GM21737 (cell line): ENCODE measurements around the gene KAT7.
"Not testable (repeated sequence)": the region's sequence is repeated elsewhere in the genome, so short reads cannot be mapped to it uniquely, and the experiment has no call there.

Source experiments
- ATAC-seq: cut with Tn5 transposase; IDR thresholded peaks from one replicate; pipeline ENCODE4 v1.9.1; 2021; ENCODE audit warnings: mild to moderate bottlenecking, moderate library complexity; ENCODE audit not compliant: unreplicated experiment

KAT7 gene

GRCh38 chr17:49788478-49789242 lies at the start of gene KAT7:
KAT7 (plus strand) TSS chr17:49788681; CDS start chr17:49788835, 154 bp downstream.
- peak; percentile 90 for ATAC-seq

GRCh38 chr17:49739641-49740271 lies 48.7 kb upstream of the KAT7 start:
- no peak for ATAC-seq

- no peak for ATAC-seq
Measured at GRCh38 chr17:49741009-49741691, 47.3 kb upstream of the KAT7 start.

GRCh38 chr17:49741692-49742076 lies 46.8 kb upstream of the KAT7 start:
- ATAC-seq: no peak

- no peak for ATAC-seq
Measured at GRCh38 chr17:49742166-49742638, 46.3 kb upstream of the KAT7 start.

- no peak for ATAC-seq
Measured at GRCh38 chr17:49745175-49746139, 43.0 kb upstream of the KAT7 start.

GRCh38 chr17:49746791-49747490 lies 41.5 kb upstream of the KAT7 start:
- peak; percentile 41 for ATAC-seq

GRCh38 chr17:49747632-49748031 lies 40.8 kb upstream of the KAT7 start:
- no peak for ATAC-seq

GRCh38 chr17:49748223-49748622 lies 40.3 kb upstream of the KAT7 start:
- no peak for ATAC-seq

GRCh38 chr17:49748791-49749190 lies 39.7 kb upstream of the KAT7 start:
- peak; percentile 71 for ATAC-seq

GRCh38 chr17:49749730-49750129 lies 38.8 kb upstream of the KAT7 start:
- no peak for ATAC-seq

- ATAC-seq: no peak
Measured at GRCh38 chr17:49752508-49752907, 36.0 kb upstream of the KAT7 start.

- no peak for ATAC-seq
Measured at GRCh38 chr17:49753959-49754391, 34.5 kb upstream of the KAT7 start.

GRCh38 chr17:49755663-49756283 lies 32.7 kb upstream of the KAT7 start:
- no peak for ATAC-seq

GRCh38 chr17:49756323-49757150 lies 31.9 kb upstream of the KAT7 start:
- ATAC-seq: no peak

GRCh38 chr17:49757151-49757777 lies 31.2 kb upstream of the KAT7 start:
- no peak for ATAC-seq

GRCh38 chr17:49758464-49759010 lies 29.9 kb upstream of the KAT7 start:
- ATAC-seq: not testable (repeated sequence)

GRCh38 chr17:49759203-49759602 lies 29.3 kb upstream of the KAT7 start:
- no peak for ATAC-seq
